Activated CD4-positive, alpha-beta memory T cell treated with anti-CD3 and anti-CD28 coated beads for 36 hours (primary cell): ENCODE data around the gene RHPN2. TPM values are rescaled to one million over a fixed set of nuclear protein-coding genes. Genes with fewer than 3 reads are reported as not detected.
"Not testable (repeated sequence)": the region's sequence is repeated elsewhere in the genome, so short reads cannot be mapped to it uniquely, and the experiment has no call there.

Experiments used
- CTCF ChIA-PET: fragments of 350-600 bp; sonication (Branson Sonifier 250); formaldehyde crosslinking; loops from one replicate; lab custom pipeline; 2021; ENCODE audit warnings: antibody characterized with exemption, inconsistent platforms; lab: Charles Lee
- POLR2A ChIA-PET: fragments of 350-600 bp; sonication (Branson Sonifier 250); formaldehyde crosslinking; loops from one replicate; lab custom pipeline; 2021; ENCODE audit warnings: antibody characterized with exemption; lab: Charles Lee
- DNase-seq: peaks from one replicate; pipeline ENCODE4 v3.0.0-alpha.2; 2020
- H3K27ac Mint-ChIP-seq: one replicate; pipeline ENCODE4 v1.8.0; 2021; ENCODE audit warnings: mixed read lengths
- H3K27me3 Mint-ChIP-seq: one replicate; pipeline ENCODE4 v1.8.0; 2021; ENCODE audit warnings: mixed read lengths
- H3K36me3 Mint-ChIP-seq: one replicate; pipeline ENCODE4 v1.8.0; 2021; ENCODE audit warnings: mixed read lengths
- H3K4me1 Mint-ChIP-seq: one replicate; pipeline ENCODE4 v1.8.0; 2021; ENCODE audit warnings: low read depth, mixed read lengths
- H3K4me3 Mint-ChIP-seq: one replicate; pipeline ENCODE4 v1.8.0; 2021; ENCODE audit warnings: mild to moderate bottlenecking, mixed read lengths
- H3K9me3 Mint-ChIP-seq: one replicate; pipeline ENCODE4 v1.8.0; 2021; ENCODE audit warnings: mixed read lengths
- intact Hi-C: fragments of 100-400 bp; cut with micrococcal nuclease; formaldehyde crosslinking; loops from one replicate; pipeline ENCODE4 v1.15.1; 2023
- total RNA-seq, 2 experiments: library from RNA; stranded (reverse); gene quantifications; one replicate each; pipeline ENCODE4 v1.2.3, GENCODE V29; 2021

The RHPN2 gene
- total RNA-seq, 2 experiments from 2014 or later, result 1.7 to 2.9 TPM

DNA sequence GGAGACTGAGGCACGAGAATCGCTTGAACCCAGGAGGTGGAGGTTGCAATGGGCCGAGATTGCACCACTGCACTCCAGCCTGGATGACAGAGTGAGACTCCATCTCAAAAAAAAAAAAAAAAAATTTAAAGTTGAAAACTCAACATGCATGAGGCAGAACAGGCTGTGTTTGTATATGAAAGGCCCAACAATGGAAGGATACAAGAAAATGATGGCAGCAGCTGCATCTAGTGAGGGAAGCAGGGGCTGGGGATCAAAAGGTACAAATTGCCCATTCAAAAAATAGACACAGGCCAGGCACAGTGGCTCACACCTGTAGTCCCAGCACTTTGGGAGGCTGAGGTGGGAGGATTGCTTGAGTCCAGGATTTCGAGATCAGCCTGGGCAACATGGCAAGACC is 86.9 kb downstream of the RHPN2 start:
- H3K27ac Mint-ChIP-seq, H3K36me3 Mint-ChIP-seq, POLR2A ChIA-PET, DNase-seq, H3K4me1 Mint-ChIP-seq, H3K4me3 Mint-ChIP-seq, H3K27me3 Mint-ChIP-seq, CTCF ChIA-PET, H3K9me3 Mint-ChIP-seq, intact Hi-C loops: not testable (repeated sequence)

DNA sequence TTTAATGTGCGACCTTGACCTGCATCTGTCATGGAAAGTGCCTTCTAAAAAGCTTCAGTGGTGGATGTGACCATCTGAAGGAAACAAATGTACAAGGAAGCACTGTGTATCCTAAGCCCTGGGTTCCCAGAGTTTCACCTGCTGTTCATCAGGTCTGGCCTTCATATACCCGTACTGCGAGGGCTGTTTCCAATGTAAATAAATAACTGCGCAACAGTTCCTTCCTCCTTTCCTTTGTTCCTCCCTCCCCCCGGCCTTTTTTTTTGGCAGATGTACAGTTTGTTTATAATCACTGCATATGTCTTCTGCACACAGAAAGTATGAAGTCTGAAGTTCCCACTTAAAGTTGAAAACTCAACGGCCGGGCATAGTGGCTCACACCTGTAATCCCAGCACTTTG is 87.4 kb downstream of the RHPN2 start:
- ChIA-PET CTCF (interaction anchor here (1.6 to 2.0 kb wide), 2 partner anchors 27 to 147 kb away, joined by 6 to 13 read pairs; no protein-coding TSS in a partner anchor), POLR2A (no interaction called here)
- intact Hi-C loops, result no loop called here
- Mint-ChIP-seq H3K27me3 (no peaks in the 10 kb centered on the region), H3K9me3 (no peaks in the 10 kb centered on the region), H3K4me1 (peaks cover 1% of the 10 kb centered on the region), H3K27ac (no peak overlapping the region), H3K36me3 (peaks cover 9% of the 10 kb centered on the region), H3K4me3 (no peak overlapping the region)
- no peak for DNase-seq

DNA sequence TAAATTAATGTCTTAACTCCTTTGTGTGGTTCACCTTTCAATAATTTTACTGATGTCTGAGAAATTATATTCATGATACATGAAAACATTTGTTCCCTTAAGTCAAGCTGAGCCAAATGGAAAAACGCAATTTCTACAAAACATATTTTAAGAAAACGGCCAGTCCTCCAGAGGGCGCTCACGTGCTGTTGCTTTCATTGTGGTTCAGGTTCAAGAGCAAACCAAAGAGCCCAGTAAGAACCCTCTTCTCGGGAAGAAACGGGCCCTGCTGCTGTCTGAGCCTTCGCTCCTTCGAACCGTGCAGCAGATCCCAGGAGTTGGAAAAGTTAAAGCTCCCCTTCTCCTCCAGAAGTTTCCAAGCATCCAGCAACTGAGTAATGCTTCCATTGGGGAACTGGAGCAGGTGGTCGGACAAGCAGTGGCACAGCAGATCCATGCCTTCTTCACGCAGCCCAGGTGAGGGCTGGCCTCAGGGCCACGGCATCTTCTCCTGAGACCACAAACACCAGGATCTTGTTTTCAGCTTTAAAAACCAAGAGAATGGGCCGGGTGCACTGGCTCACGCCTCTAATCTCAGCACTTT is 88.4 kb downstream of the RHPN2 start:
- Mint-ChIP-seq H3K27me3 (no peaks in the 10 kb centered on the region), H3K36me3 (peaks cover 9% of the 10 kb centered on the region), H3K4me3 (no peak overlapping the region), H3K27ac (no peak overlapping the region), H3K4me1 (peaks cover 8% of the 10 kb centered on the region), H3K9me3 (no peaks in the 10 kb centered on the region)
- POLR2A ChIA-PET, result no interaction called here
- peak; percentile 79 for DNase-seq
- intact Hi-C loops, result no loop called here
- CTCF ChIA-PET, result interaction anchor here (0.6 to 2.3 kb wide), 16 partner anchors 9 to 406 kb away, joined by 3 to 13 read pairs (median 4); partner anchors contain the start of gene GPATCH1

DNA sequence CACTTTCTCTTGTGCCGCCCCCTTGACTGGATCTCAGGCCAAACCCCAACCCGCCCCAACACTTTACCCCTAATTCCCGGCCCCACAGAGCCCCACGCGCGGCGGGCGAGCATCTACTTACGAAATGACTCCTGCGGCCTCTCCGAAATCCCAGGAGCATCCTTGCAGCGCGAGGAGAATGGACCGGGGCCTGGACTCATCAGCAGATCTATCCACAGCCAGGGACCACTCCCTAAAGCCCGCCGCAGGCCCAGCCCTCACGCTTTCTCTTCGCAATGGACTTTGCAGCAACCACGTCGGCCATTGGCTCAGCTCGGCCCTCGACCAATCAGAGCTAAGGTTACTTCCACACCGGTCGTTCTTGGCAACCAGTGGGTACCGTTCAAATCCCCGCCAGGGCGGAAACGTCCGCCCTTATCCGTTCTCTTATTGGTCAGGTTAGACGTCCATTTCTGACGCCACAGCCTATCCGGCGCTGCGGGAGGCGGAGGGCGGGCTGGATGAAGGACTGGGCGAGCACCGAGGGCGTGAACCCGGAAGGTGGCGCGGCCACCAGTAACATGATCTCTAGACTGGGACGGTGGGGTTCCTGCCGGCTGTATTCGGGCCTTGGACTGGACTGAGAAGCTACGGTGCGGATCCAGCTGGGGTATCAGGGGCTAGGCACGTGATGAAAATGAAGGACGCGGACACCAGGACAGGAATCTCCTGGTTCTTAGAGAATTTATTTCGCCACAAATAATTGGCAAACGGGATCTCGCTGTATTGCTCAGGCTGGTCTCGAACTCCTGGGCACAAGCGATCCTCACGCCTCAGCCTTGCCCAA is 92.8 kb downstream of the RHPN2 start, which contains the start of the genes CEP89 and FAAP24:
CEP89 (minus strand) TSS at position 244 of the 826 bp plus-strand sequence; CDS start at position 160, 84 bp downstream.
FAAP24 (plus strand) TSS at position 528 of the 826 bp plus-strand sequence. CDS start 955 bp downstream, outside the sequence.
- Mint-ChIP-seq H3K4me3 (peak within 1 kb of the TSS; percentile 99), H3K27ac (peak within 1 kb of the TSS; percentile 84), H3K27me3 (no peaks in the 10 kb centered on the region), H3K9me3 (no peaks in the 10 kb centered on the region), H3K4me1 (peaks cover 17% of the 10 kb centered on the region), H3K36me3 (peaks cover 11% of the 10 kb centered on the region)
- peak; percentile 99 for DNase-seq
- ChIA-PET CTCF (interaction anchor here (0.6 to 1.2 kb wide), 4 partner anchors 24 to 205 kb away, joined by 3 to 4 read pairs (median 3); no protein-coding TSS in a partner anchor), POLR2A (interaction anchor here (0.7 to 1.1 kb wide), 3 partner anchors 109 to 313 kb away, joined by 3 read pairs; partner anchors contain the start of gene GPATCH1)
- intact Hi-C loops, result loop anchor here (1.0 to 5.0 kb wide), 6 partner anchors 109 to 550 kb away; partner anchors contain the start of genes ANKRD27, GPATCH1, NUDT19 and PDCD5

DNA sequence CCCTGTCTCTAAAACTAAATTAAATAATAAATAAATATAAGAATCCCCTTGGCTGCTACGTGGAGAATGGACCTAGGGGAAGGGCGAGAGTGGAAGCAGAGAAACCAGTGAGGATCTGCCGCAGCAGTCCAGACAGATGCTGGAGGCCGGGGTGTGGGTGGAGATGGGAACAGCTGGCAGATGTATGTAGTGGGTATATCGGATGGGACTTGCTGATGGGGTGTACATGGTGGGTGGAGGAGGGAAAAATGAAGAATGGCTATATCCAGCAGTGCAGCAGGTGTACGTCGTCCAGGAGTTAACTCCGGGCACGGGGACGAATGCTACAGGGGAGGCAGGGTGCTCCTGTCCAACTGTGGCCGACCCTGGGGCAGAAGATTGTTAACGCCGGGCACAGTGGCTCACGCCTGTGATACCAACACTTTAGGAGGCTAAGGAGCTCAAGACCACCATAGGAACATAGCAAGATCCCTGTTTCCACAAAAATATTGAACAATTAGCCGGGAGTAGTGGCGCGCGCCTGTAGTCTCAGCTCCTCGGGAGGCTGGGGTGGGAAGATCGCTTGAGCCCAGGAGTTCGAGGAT is 93.6 kb downstream of the RHPN2 start:
- H3K27me3 Mint-ChIP-seq, result no peaks in the 10 kb centered on the region
- peaks cover 17% of the 10 kb centered on the region for H3K4me1 Mint-ChIP-seq
- H3K9me3 Mint-ChIP-seq, result no peaks in the 10 kb centered on the region
- peak overlapping the region; percentile 99 for H3K4me3 Mint-ChIP-seq
- intact Hi-C loops, result loop anchor here (5.0 kb wide), 3 partner anchors 294 to 551 kb away; partner anchors contain the start of genes ANKRD27, PDCD5, PEPD and RGS9BP
- DNase-seq, result no peak
- CTCF ChIA-PET, result interaction anchor here (0.6 kb wide), 1 partner anchor 152 kb away, joined by 3 read pairs; no protein-coding TSS in a partner anchor
- peaks cover 11% of the 10 kb centered on the region for H3K36me3 Mint-ChIP-seq
- POLR2A ChIA-PET, result interaction anchor here (1.1 kb wide), 1 partner anchor 10 kb away, joined by 3 read pairs; no protein-coding TSS in a partner anchor
- H3K27ac Mint-ChIP-seq, result no peak overlapping the region

DNA sequence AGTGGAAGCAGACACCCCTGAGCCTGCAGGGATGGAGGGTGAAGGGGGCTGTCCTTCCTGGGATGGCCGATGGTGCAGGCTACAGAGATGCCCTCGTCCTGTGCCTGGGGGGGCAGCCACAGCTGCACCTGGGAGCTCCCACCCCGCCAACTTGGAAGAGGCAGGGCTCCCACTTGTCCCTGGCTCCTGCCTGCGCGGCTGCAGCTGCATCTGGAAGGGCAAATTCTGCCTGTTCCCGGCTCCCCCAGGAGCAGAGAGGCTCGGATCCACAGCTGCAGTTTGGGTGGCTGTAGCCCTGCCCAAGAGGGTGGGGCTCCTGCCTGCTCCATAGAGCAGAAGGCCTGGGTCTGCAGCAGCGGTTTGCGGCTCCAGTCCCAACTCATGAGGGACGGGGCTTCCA is 95.1 kb downstream of the RHPN2 start:
- no peaks in the 10 kb centered on the region for H3K9me3 Mint-ChIP-seq
- intact Hi-C loops, result no loop called here
- H3K27me3 Mint-ChIP-seq, result no peaks in the 10 kb centered on the region
- POLR2A ChIA-PET, result no interaction called here
- H3K4me1 Mint-ChIP-seq, result peaks cover 17% of the 10 kb centered on the region
- peaks cover 6% of the 10 kb centered on the region for H3K36me3 Mint-ChIP-seq
- CTCF ChIA-PET, result no interaction called here
- no peak for DNase-seq
- no peak overlapping the region for H3K27ac Mint-ChIP-seq
- no peak overlapping the region for H3K4me3 Mint-ChIP-seq

DNA sequence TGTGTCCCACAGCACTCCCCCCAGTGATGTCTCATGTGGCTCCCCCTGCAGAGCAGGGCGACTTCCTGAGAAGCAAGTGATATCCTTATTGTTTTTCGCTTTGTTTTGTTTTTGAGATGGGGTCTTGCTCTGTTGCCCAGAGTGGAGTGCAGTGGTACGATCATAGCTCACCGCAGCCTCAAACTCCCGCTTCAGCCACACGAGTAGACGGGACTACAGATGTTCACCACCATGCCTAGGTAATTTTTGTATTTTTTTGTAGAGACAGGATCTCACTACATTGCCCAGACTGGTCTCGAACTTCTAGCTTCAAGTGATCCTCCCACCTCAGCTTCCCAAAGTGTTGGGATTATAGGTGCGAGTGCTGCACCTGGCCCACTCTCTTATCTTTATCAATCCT is 97.9 kb downstream of the RHPN2 start:
- Mint-ChIP-seq H3K4me1 (peaks cover 10% of the 10 kb centered on the region), H3K9me3 (no peaks in the 10 kb centered on the region), H3K36me3 (peaks cover 19% of the 10 kb centered on the region), H3K27me3 (no peaks in the 10 kb centered on the region), H3K4me3 (no peak overlapping the region), H3K27ac (no peak overlapping the region)
- CTCF ChIA-PET, result no interaction called here
- POLR2A ChIA-PET, result no interaction called here
- intact Hi-C loops, result no loop called here
- DNase-seq, result no peak

DNA sequence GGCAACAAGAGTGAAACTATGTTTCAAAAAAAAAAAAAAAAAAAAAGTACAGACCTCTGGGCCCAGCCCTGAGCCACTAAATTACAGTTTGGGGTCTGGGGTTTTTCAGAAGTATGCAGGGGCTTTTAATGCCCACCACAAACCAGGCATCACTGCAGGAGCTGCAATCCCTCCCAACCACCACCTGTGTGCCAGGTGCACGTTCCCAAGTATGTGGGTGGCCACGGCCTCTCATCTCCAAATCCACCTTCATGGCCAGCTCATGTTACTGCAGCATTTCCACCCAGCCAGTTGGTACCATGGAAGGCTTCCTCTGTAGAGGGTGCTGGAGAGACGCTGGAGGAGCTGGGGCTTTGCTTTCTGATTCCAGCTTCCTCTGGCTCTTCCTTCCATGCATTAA is 119.4 kb downstream of the RHPN2 start:
- Mint-ChIP-seq H3K27me3 (no peaks in the 10 kb centered on the region), H3K36me3 (peaks cover 50% of the 10 kb centered on the region), H3K9me3 (peaks cover 4% of the 10 kb centered on the region), H3K27ac (no peak overlapping the region), H3K4me3 (no peak overlapping the region), H3K4me1 (no peaks in the 10 kb centered on the region)
- no peak for DNase-seq
- POLR2A ChIA-PET, result no interaction called here
- intact Hi-C loops, result no loop called here
- CTCF ChIA-PET, result no interaction called here

DNA sequence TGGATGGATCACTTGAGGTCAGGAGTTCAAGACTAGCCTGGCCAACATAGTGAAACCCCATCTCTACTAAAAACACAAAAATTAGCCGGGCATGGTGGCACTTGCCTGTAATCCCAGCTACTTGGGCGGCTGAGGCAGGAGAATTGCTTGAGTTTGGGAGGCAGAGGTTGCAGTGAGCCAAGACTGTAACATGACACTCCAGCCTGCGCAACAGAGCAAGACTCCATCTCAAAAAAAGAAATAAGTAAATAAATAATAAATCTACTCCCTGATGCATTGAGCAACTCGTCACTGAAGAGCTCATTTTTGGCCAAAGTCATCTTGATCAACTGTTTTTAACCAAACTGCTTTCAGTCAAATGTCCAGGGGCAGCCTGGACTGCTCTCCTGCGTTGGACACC is 123.4 kb downstream of the RHPN2 start:
- H3K4me1 Mint-ChIP-seq, intact Hi-C loops, POLR2A ChIA-PET, DNase-seq, H3K4me3 Mint-ChIP-seq, H3K27me3 Mint-ChIP-seq, H3K9me3 Mint-ChIP-seq, H3K27ac Mint-ChIP-seq: not testable (repeated sequence)
- CTCF ChIA-PET, result interaction anchor here (0.6 kb wide), 1 partner anchor 128 kb away, joined by 3 read pairs; no protein-coding TSS in a partner anchor
- H3K36me3 Mint-ChIP-seq, result peaks cover 32% of the 10 kb centered on the region

DNA sequence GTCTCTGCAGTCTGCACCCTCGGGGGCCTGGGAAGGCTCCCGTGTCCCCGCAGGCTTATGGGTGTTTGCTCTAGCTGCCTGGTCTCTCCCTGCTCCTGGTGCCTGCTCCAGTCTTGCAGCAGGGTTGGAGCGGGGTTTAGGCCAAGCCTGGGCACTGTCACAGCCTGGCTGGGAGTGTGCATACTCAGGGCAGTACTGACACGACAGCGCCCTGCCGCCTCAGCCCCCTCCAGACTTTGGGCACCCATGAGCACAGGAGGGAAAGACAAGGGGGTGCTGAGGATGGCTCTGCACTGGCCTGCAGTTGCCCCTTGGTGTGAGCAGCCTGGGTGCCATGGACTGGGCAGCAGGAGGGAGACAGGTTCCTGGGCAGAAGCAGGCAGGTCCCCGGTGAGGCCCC is 128.6 kb downstream of the RHPN2 start:
- no peaks in the 10 kb centered on the region for H3K27me3 Mint-ChIP-seq
- no peaks in the 10 kb centered on the region for H3K4me1 Mint-ChIP-seq
- intact Hi-C loops, result no loop called here
- POLR2A ChIA-PET, result no interaction called here
- H3K9me3 Mint-ChIP-seq, result no peaks in the 10 kb centered on the region
- peaks cover 17% of the 10 kb centered on the region for H3K36me3 Mint-ChIP-seq
- H3K4me3 Mint-ChIP-seq, result no peak overlapping the region
- no peak overlapping the region for H3K27ac Mint-ChIP-seq
- CTCF ChIA-PET, result no interaction called here
- DNase-seq, result no peak

DNA sequence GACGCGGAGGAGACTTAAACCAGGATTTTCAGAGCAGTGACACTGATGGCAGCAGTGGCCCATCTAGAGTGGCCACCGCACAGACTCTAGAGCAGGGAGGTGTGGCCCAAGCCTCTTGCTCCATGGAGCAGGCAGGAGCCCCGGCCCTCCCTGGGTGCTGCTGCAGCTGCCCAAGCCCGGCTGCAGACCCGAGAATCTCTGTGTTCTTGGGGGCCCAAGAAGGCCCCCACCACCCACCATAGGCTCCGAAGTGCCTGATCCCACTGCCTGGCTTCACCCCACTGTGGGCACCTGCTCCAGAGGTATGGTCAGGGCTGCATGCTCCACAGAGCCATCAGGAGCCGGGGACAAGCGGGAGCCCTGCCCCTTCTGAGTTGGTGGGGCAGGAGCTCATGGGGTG is 129.1 kb downstream of the RHPN2 start:
- Mint-ChIP-seq H3K27me3 (no peaks in the 10 kb centered on the region), H3K27ac (no peak overlapping the region), H3K4me3 (no peak overlapping the region), H3K4me1 (no peaks in the 10 kb centered on the region), H3K36me3 (peaks cover 20% of the 10 kb centered on the region), H3K9me3 (no peaks in the 10 kb centered on the region)
- intact Hi-C loops, result no loop called here
- DNase-seq, result no peak
- POLR2A ChIA-PET, result no interaction called here
- CTCF ChIA-PET, result no interaction called here

DNA sequence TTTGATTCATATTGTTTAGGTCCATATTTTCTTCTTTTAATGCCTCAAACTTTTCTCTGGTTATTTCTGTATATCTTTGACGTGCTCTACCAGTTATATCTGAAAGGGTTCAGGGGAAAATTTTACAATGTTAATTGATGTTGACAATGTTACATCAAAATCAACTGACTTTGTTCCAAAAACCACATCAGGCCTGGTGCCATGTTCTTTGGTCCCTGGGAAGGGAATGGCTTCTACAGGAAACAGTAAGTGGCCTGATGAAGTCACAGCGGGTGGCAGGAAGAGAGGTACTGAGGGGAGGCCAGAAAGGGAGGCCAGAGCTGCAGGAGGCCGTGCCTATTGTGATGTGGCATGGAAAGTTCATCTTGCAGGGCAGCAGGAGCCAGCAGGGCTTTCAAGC is 131.1 kb downstream of the RHPN2 start:
- H3K9me3 Mint-ChIP-seq, result peaks cover 5% of the 10 kb centered on the region
- intact Hi-C loops, result no loop called here
- ChIA-PET POLR2A (no interaction called here), CTCF (no interaction called here)
- H3K27ac Mint-ChIP-seq, result no peak overlapping the region
- H3K4me3 Mint-ChIP-seq, result no peak overlapping the region
- no peak for DNase-seq
- H3K36me3 Mint-ChIP-seq, result peaks cover 33% of the 10 kb centered on the region
- H3K27me3 Mint-ChIP-seq, result no peaks in the 10 kb centered on the region
- no peaks in the 10 kb centered on the region for H3K4me1 Mint-ChIP-seq
